Stimulated activated CD4-positive, alpha-beta T cell treated with anti-CD3 and anti-CD28 coated beads, Interleukin-1b, Interleukin-23, amount 100 ng/mL, for 24 hours (primary cell): ENCODE data around the gene RPH3AL.

Source experiments
- DNase-seq, 4 experiments: peaks; one replicate each; pipeline ENCODE4 v3.0.0-alpha.2; 2020; ENCODE audit warnings: low read depth in 4 of 4, low spot score in 1 of 4

Gene RPH3AL

DNA sequence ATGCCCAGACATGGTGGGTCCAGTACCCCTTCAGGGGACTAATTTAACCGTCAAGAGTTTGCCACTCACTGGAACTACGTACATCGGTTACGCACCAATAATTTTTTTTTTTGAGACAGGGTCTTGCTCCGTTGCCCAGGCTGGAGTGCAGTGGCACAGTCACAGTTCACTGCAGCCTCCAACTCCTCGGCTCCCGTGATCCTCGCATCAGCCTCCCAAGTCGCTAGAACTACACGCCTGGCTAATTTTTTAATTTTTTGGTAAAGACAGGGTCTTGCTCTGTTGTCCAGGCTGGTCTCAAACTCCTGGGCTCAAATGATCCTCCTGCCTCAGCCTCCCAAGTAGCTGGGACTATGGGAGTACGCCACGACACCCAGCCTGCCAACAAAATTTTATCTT lies 15.6 kb downstream of the RPH3AL start:
- DNase-seq, result no peak

DNA sequence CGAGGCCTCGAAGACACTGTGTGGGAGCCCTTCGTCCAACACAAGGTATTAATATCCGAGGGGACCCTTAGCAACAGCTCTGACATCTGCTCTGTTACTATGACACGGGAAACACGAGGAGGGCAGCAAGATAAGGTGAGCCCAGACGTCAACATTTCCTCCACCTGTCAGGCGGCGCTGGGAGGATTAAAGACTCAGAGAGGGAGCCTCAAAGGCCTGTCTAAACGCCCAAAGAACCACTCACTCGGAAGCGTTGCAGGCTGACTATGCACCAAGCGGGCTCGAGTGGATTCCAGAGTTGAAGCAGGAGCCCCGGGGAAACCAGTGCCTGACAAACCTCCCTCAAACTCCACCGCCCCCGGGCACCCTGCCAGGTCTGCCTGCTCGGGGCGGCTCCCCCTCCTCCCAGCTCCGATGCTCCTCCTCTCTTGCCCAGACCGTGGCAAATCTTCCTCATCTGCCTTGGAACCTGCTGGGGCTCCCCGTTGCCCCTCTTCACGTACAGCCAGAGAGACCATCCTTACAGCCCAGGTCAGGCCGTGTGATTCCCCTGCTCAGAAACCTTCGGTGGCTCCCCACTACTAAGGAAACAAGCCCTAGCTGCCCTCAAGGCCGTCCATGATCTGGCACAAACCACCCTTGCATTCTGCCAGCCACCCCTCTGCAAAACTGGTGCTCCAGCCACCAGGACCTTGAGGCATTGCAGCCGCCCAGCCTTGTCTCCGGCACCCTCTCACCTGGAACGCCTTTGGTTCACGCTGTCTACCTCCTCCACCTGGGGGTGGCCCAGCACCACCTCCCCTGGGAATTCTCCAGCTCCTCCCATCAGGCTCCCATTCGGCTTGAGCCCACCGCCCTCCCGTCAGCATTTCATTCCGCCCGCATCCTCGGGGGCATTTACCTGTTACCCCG lies 16.2 kb downstream of the RPH3AL start:
- DNase-seq, result no peak

DNA sequence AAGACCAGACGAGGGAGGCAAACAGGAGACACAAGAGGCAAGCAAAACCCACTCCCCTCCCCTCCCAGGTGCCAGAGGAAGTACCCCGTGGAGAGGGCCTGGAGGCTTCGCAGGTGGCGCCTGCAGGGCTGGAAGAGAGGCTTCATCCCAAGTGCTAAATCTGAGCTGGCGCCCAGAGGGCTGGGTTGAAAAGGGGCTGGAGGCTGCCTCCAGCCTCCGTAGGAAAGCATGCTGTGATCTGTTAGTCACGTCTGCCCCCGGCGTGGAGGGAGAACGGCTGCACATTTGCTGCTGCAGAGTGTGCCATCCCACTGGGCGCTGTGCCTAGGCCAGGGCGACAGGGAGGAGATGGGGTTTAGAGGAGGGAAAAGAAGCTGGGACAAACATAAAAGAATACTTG lies 16.9 kb downstream of the RPH3AL start:
- DNase-seq, result no peak

DNA sequence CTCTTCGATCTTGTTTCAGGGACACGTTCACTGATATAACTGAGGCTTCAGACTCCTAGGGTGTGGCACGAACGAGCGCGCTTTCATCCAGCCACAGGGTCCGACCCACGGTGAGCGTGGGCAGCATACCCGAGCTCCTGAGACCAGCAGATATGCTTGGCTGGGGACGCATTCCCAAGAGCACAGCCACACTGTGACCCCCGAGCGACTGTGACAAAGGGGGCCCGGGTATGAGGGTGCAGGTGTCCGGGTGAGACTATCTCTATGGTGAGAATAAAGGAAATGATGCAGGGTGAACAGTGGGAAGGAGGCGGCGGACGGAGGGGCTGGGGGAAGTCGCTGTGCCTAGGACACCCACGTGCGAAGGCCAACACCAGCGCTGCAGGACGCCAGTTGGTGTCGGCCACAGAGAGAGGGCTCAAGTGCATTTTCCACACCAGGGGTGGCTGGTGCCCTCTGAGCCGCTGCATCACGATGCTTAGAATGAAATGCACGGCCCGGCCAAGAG lies 17.6 kb downstream of the RPH3AL start:
- DNase-seq, result no peak

DNA sequence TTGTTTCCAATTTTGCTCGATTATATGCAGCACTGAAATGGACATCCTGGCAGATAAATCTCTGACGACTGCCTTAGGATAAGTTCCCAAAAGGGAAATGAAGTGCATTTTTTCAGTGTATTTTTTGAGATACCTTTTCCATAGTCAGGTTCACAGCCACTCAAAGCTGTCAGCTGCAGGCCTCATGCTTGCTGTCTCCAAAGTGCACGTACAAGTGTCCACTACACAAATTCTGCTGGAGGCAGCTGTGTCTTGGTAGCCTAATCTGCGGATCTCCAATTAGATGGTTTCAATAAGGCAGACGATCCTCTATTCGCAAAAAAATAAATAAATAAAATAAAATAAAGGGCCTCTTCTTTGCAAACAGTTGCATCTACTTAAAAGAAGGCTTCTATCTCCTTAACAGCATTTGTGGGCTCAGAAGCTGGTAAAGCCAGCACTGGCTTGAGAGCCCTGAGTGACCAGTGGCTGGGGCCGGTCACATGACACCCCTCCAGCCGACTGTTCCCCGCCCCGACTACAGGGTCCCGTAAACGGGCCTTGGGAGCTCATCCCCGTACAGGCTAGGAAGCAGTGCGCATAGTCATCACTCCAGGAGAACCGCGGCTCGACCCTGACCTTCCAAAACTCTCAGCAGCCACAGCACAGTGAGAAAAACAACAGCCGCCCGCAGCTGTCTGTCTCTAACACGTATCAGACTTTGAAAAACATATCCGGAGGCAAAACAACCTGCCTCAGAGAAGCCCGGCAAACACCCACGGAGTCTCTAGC lies 18.8 kb downstream of the RPH3AL start:
- DNase-seq, result no peak

DNA sequence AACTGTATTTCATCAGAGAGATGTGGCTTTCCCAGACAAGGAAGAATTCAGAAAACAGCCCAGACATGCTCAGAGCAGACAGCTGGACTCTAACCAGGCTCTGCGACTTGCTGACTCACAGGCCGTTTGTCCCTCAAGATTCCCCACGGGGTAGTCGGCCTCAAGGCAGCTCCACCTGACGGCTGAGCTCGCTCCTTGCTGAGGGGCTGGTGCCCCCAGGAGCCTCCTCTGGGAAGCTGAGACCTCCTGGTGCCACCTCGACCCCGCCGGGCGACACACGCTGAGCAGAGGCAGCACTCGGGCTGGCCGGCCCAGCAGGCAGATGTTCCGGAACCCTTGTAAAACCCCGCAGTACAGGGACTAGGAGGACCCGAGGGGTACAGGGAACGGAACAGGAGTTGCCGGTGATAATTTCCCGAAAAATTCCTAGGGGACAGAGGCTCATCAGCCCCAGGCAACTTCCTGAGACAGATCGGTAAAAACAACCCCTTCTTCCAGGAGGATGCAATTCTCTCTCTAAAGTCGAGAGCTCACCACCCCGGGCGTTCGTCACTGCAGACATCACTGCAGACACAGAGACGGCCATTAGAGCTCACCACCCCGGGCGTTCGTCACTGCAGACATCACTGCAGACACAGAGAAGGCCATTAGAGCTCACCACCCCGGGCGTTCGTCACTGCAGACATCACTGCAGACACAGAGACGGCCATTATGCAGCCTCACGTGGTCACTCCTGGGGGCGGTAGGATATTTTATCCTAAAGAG lies 19.9 kb downstream of the RPH3AL start:
- DNase-seq, result no peak

DNA sequence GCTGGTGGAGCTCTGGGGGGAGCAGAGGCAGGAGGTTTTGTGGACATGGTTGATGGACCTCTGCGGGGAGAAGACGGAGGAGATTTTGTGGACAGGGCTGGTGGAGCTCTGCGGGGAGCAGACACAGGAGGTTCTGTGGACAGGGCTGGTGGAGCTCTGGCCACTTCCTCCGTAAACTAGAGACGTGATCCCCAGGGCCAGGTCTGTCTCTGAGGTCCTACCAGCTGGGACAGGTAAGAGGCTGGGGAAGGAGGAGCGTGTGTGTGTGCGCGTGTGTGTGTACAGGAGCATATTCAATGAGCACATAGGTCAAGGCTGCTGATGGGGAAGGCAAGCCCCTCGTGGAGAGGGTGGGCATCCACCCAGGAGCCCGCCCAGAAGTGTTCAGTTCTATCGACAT lies 20.6 kb downstream of the RPH3AL start:
- DNase-seq, result no peak

DNA sequence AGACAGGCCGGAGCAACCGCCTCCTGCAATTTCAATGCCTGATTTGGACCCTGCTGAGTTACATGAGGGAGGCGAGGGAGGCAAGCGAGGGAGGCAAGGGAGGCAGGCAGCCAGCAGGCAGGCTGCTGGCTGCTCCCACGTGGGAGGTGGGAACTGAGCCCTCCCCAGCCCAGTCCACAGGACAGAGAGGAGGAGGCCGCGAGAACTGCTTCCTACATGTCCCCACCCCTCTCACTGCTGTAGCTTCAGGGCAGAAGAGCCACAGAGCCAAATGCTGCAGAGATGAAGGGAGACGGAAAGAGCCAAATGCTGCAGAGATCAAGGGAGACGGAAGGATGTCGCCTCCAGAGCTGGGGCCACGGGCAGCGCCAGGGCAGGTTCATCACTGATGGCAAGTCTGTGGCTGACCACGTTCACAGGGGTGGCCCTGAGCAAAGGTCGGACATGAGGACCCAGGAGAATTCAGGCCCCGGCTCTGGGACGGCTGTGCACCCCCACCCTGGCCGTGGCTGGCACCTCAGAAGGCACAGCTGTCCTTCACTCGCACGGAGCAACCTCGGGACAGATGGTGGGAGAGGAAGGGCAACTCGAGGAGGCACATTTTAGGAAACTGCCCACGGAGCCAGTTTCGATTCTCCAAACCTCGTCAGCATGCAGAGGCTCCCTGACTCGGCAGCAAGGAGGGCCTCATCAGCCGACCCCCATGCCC lies 21.5 kb downstream of the RPH3AL start:
- no peak for DNase-seq

DNA sequence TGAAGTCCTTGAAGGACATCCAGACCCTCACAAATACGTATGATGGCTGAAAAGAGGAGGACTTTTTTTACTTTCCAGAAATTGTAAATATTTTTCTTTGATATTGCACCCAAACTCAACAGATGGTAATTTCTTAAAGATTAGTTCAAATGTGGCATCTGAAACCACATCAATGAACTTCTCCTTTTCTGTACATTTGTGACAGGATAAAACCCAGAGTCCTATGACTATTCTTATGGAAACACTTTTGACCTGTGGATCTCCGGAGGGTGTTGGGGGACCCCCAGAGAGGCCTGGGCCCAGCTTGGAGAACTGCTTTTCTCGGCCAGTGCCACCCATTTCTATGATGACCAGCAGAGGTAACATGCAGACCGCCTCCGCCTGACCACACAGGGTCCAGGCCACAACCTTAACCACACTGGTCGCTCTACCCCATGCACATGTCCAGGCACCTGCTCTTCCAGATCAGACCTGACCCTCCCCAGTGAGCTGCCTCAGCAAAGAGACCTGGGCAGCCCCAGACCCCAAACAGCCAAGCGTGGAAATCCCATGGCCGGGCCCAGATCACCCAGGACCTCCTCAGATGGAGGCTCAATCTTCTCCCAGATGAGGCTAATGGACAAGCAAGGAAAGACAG lies 22.7 kb downstream of the RPH3AL start:
- no peak for DNase-seq

DNA sequence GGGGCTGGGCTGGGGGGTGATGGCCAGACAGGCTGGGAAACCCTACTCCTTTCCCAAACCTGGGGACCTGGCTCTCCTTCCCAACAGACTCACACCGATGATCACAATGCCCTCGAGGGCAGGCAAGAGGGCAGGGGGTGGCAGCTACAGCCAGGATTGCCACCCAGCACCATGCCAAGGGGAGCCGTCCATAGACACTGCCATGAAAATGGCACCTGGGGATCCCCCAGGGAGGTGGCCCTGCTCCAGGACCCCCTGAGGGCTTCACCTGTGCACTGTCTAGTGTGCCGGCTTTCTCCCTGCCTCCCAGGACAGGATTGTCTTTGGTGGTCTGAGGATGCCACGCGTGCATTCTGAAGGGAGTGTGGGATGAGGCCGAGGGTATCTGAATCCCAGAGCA lies 24.6 kb downstream of the RPH3AL start:
- no peak for DNase-seq

DNA sequence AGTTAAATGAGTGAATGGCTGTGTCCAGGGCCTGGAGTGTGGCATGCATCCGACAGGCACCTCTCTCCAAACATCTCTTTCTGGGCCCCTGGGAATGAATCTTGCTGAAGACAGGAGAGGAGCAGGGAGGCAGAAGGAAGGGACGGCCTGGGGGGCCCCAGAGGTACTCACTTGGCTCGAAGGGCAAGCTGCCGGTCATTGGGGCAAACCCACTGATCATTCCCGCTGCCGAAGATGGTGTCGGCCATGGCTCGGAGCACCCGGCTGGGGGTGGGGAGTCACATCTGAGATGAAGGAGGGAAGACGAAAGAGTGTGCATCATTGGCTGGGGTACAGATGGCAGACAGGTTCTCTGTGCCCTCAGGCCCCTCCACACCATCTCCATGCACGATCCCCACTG lies 25.3 kb downstream of the RPH3AL start:
- no peak for DNase-seq

DNA sequence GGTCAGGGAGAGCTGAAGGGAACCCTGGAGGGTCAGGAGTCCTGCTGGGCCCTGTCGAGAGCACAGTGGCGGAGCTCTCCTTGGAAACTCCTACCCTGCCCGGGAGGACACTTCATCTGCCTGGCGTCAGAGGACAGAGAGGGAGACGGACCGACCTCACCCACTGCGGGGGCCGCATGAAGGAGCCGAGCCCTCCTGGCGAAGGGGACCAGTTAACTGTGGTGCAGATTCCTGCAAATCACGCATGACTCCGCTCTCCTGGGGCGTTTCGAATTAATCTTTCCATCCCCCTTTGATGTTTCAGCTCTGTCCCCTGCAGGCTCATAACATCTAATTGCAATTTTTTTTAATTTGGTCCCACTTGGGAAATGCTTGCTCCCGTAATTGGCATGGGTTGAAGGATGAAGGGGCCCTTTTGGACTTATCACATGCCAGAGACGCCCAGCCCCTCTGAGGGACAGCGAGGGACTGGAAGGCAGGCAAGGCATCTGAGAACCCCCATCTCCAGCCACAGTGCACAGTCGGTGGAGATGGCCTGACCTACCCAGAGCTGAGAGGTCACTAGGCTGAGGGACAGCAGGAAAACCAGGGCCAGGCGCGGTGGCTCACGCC lies 26.5 kb downstream of the RPH3AL start:
- DNase-seq, result no peak

DNA sequence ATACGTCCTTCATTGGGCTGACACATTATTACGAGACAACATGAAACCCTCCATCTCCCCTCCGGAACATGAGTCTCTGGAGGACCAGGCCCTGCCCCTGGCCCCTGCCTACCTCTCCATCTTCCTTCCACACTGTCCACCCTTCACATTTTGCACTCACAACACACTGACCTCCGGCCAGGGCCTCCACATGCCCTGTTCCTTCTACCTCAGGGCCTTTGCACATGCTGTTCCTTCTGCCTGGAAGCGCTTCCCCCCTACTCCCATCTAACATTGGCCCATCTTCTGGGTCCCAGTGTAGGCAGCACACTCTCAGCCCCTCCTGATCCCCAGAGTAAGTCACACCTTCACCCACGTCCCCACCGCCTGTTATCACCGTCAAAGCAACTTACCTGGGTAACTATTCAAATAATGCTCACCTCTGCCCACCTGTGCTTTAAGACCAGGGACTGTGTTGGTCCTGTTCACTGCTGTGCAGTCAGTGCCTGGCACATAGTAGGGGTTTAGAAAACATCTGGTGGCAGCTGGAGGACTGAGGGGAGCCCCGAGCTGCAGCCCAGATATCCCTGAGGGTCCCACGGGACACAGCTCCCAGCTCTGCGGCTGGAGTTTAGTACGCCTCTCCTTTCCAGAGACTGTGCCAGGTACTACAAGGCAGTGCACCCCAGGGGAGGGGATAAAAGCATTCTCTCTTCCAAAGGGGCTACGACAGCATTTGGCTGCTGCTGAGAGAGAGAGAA lies 27.2 kb downstream of the RPH3AL start:
- no peak for DNase-seq

DNA sequence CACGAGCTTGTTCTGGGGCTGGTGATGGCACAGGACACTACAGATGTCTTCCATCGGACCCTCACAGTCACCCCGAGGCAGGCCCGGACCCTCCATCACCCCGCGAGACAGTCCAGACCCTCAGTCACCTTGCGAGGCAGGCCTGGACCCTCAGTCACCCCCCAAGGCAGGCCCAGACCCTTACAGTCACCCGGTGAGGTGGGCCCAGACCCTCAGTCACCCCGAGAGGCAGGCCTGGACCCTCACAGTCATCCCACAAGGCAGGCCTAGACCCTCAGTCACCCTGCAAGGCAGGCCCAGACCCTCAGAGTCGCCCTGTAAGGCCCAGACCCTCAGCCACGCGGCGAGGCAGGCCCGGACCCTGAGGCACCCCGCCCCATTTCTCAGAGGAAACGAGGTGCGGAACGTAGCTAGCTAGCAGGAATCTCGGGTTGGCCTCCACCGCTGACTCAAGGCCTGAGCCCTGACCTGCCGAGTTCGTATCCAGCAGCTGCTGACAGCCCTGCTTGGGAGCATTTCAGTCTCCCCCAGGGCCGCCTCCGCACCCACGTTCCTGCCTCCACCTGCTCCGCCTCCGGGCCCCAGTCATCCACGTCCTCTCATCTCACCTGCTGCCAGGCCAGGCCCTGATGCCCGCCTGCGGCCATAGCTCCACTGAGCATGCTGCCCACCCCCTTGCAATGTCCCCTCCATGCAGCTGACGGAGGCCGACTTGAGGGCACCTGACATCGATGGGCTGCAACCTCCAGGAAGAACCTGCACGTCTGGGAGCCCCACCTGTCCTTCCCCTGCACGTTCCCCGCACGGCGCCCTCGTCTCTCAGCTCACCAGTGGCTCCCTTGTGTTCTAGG lies 28.7 kb downstream of the RPH3AL start:
- DNase-seq, result no peak

DNA sequence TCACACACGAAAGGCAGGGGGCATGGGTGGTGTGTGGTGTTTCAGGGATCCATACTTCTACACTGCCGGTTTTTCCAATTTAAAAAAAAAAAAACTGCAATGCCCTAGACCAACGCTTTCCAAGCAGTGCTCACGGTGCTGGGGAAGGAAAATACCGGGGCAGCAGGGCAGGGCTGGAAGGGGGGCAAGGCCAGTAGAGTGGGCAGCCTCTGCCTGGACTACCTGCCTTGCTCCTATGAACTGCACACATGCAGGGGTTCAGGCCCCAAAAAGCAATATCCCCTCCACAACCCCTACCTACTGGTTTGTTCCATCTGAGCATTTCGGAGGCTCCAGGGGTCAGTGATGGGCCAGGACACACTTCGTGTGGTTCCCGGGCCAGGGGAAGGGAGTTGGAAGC lies 29.4 kb downstream of the RPH3AL start:
- DNase-seq, result no peak

DNA sequence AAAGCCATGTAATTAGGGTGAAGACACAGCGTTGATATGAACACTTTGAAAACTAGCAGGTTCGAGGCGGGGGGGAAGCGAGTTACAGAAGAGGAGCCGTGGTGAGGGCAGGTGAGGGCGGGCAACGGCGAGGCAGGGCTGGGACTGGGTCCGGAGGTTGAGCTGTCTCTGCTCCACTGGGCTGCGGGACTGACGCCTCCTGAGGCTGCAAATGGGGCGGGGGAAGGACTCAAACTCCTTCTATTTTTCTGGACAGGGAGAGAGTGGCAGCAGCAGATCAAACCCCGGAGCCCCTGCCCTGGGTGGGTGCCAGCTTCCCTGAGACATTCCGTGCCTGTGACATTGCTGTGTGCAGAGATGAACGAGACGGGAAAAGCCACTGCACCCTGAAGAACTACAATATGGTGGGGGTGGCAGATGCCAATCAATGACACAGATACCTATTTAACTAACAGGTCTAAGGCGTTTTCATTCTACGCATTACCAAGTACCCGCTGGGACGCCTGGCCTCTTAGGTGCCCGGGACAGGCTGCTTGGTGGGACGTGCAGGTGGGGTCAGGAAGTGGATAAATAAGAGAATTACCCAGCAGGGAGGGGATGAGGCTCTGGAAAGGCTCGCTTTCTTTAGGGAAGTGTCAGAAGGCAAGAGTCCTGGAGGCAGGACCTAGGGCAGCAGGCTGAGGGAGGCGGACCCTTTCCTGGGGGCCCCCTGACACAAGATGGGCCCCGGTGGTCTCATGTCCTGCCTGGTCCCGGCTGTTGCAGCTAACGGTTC lies 30.4 kb downstream of the RPH3AL start:
- no peak for DNase-seq

DNA sequence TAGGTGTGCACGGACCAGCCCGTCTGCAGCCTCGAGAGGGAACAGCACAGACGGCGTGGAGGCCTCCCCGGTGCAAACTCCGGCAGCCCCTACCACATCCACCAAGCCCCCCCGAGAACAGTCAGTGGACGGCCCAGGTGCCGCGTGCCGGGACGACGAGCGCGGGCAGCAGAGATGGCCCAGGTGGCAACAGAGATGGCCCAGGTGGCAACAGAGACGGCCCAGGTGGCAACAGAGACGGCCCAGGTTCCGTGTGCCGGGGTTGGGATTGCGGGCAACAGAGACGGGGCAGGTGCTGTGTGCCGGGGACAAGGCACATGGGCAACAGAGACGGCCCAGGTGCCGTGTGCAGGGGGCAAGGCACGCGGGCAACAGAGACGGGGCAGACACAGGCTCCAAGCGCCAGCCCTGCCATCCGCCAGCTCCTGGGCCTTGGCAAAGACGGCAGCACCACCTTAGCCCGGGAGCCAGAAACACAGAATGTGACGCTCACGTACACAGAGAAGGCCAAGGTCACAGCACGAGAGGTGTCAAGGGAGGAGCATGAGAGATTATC lies 31.1 kb downstream of the RPH3AL start:
- no peak for DNase-seq
